Measurements from ENCODE around the gene COL23A1.

The COL23A1 gene

GRCh38 chr5:178368716-178369300 lies 221.4 kb downstream of the COL23A1 start:
- Mint-ChIP-seq H3K36me3 (ENCODE audit: low read depth) (no peaks in the 10 kb centered on the region), H3K27me3 (peaks cover 8% of the 10 kb centered on the region), H3K4me3 (no peak overlapping the region), H3K27ac (no peak overlapping the region), H3K4me1 (ENCODE audit: low read depth) (no peaks in the 10 kb centered on the region), H3K9me3 (peaks cover 2% of the 10 kb centered on the region)
- DNase-seq = no peak

GRCh38 chr5:178368274-178368673 lies 221.9 kb downstream of the COL23A1 start:
- Mint-ChIP-seq H3K27me3 (peaks cover 8% of the 10 kb centered on the region), H3K4me3 (no peak overlapping the region), H3K27ac (no peak overlapping the region), H3K9me3 (peaks cover 2% of the 10 kb centered on the region), H3K36me3 (ENCODE audit: low read depth) (no peaks in the 10 kb centered on the region), H3K4me1 (ENCODE audit: low read depth) (no peaks in the 10 kb centered on the region)
- DNase-seq = no peak

GRCh38 chr5:178367736-178368120 lies 222.5 kb downstream of the COL23A1 start:
- H3K27me3 Mint-ChIP-seq = peaks cover 8% of the 10 kb centered on the region

DNA sequence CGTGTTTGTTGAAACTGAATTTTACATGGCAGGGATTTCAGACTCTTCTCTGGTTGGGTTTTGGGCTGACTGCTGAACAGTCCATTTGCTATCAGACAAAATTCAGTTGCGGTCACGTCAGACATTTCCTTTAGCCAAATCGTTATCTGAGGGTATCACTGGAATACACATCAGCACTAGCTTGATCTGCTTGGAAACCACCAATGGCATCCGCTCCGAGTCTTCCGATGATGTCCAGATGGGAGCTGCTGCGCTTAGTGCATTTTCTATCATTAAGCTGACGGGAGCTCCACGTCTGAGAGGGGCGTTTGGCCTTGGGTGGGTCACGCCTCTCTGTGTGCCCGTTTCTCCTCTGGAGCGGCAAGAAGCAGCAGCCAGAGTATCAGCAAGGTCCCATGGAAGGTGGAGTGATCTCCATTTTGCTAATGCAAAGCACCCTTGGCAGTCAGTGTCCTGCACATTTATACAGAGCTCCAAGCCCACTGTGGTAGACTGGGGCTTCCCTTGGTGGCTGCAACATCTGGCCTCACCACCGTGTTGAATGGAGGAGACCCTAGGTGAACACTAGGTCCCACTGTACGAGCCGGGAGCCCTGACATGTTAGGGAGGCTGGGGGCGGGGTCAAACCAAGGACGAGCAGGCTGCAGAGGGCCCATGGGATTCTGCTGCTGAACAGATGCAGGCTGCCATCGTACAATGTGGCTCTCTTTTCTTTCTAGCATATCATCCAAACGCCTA lies 223.0 kb downstream of the COL23A1 start:
- Mint-ChIP-seq H3K27ac (no peak overlapping the region), H3K4me3 (no peak overlapping the region), H3K36me3 (ENCODE audit: low read depth) (no peaks in the 10 kb centered on the region), H3K9me3 (peaks cover 2% of the 10 kb centered on the region), H3K4me1 (ENCODE audit: low read depth) (no peaks in the 10 kb centered on the region), H3K27me3 (peaks cover 8% of the 10 kb centered on the region)
- DNase-seq = no peak

More at GRCh38 chr5:178367736-178368120, 222.5 kb downstream of the COL23A1 start:
- Mint-ChIP-seq H3K4me1 (ENCODE audit: low read depth) (no peaks in the 10 kb centered on the region), H3K36me3 (ENCODE audit: low read depth) (no peaks in the 10 kb centered on the region), H3K27ac (no peak overlapping the region), H3K9me3 (peaks cover 2% of the 10 kb centered on the region), H3K4me3 (no peak overlapping the region)
- DNase-seq = no peak

GRCh38 chr5:178365501-178366440 lies 224.4 kb downstream of the COL23A1 start:
- Mint-ChIP-seq H3K27me3 (peaks cover 3% of the 10 kb centered on the region), H3K27ac (no peak overlapping the region), H3K36me3 (ENCODE audit: low read depth) (no peaks in the 10 kb centered on the region), H3K4me3 (no peak overlapping the region), H3K4me1 (ENCODE audit: low read depth) (no peaks in the 10 kb centered on the region), H3K9me3 (peaks cover 2% of the 10 kb centered on the region)
- no peak for DNase-seq

- Mint-ChIP-seq H3K9me3 (no peaks in the 10 kb centered on the region), H3K4me1 (ENCODE audit: low read depth) (no peaks in the 10 kb centered on the region), H3K27me3 (peaks cover 3% of the 10 kb centered on the region), H3K27ac (no peak overlapping the region), H3K36me3 (ENCODE audit: low read depth) (no peaks in the 10 kb centered on the region), H3K4me3 (no peak overlapping the region)
- no peak for DNase-seq
These were observed 225.9 kb downstream of the COL23A1 start for GRCh38 chr5:178364326-178364675.

- no peaks in the 10 kb centered on the region for H3K36me3 Mint-ChIP-seq (ENCODE audit: low read depth)
- H3K4me1 Mint-ChIP-seq (ENCODE audit: low read depth) = no peaks in the 10 kb centered on the region
- no peak overlapping the region for H3K27ac Mint-ChIP-seq
- no peak overlapping the region for H3K4me3 Mint-ChIP-seq
- DNase-seq = no peak
- no peaks in the 10 kb centered on the region for H3K9me3 Mint-ChIP-seq
- peaks cover 3% of the 10 kb centered on the region for H3K27me3 Mint-ChIP-seq
These were observed 226.5 kb downstream of the COL23A1 start for GRCh38 chr5:178363501-178364325.

- Mint-ChIP-seq H3K27me3 (peaks cover 13% of the 10 kb centered on the region), H3K4me3 (no peak overlapping the region), H3K27ac (no peak overlapping the region), H3K9me3 (no peaks in the 10 kb centered on the region), H3K4me1 (ENCODE audit: low read depth) (peaks cover 4% of the 10 kb centered on the region), H3K36me3 (ENCODE audit: low read depth) (no peaks in the 10 kb centered on the region)
- no peak for DNase-seq
These were observed 228.3 kb downstream of the COL23A1 start for GRCh38 chr5:178361657-178362445.

- Mint-ChIP-seq H3K4me1 (ENCODE audit: low read depth) (peaks cover 10% of the 10 kb centered on the region), H3K9me3 (no peaks in the 10 kb centered on the region), H3K27ac (no peak overlapping the region), H3K27me3 (peaks cover 20% of the 10 kb centered on the region), H3K36me3 (ENCODE audit: low read depth) (no peaks in the 10 kb centered on the region), H3K4me3 (no peak overlapping the region)
- no peak for DNase-seq
These were observed 229.3 kb downstream of the COL23A1 start for GRCh38 chr5:178360926-178361235.

GRCh38 chr5:178360222-178360925 lies 229.8 kb downstream of the COL23A1 start:
- H3K4me3 Mint-ChIP-seq = no peak overlapping the region

DNA sequence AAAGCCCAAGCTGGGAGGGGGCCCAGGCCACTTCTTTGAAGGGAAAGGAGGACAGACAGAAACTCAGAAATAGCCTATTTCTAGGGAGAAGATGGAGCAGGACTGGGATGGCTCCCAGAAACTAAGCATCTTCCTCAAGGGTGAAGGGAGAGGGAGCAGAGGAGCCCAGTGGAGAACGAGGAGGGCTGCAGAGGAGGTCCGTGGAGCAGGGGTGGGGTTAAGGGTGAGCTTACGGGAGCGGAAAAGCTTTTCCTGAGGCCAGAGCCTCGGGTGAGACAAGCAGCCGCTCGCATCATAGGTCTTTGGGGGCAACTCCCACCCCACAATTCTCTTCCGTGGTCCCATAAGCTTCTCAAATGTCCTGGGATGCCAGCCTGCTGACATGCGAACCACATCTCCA lies 230.5 kb downstream of the COL23A1 start:
- H3K27ac Mint-ChIP-seq = no peak overlapping the region
- no peaks in the 10 kb centered on the region for H3K36me3 Mint-ChIP-seq (ENCODE audit: low read depth)
- H3K4me3 Mint-ChIP-seq = no peak overlapping the region
- no peak for DNase-seq
- H3K9me3 Mint-ChIP-seq = no peaks in the 10 kb centered on the region
- peaks cover 10% of the 10 kb centered on the region for H3K4me1 Mint-ChIP-seq (ENCODE audit: low read depth)
- peaks cover 24% of the 10 kb centered on the region for H3K27me3 Mint-ChIP-seq

More at GRCh38 chr5:178360222-178360925, 229.8 kb downstream of the COL23A1 start:
- Mint-ChIP-seq H3K27me3 (peaks cover 24% of the 10 kb centered on the region), H3K27ac (no peak overlapping the region), H3K36me3 (ENCODE audit: low read depth) (no peaks in the 10 kb centered on the region), H3K4me1 (ENCODE audit: low read depth) (peaks cover 10% of the 10 kb centered on the region), H3K9me3 (no peaks in the 10 kb centered on the region)
- no peak for DNase-seq

DNA sequence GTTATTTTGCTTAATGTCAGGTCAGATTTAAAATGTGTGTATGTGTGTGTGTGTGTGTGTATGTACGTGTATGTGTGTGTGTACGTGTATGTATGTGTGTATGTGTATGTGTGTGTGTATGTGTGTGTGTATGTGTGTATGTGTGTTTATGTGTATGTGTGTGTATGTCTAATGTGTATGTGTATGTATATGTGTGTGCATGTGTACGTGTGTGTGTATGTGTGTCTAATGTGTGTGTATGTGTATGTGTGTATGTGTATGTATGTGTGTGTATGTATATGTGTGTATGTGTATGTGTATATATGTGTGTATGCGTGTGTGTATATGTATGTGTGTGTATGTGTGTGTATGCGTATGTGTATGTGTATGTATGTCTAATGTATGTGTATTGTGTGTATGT lies 232.5 kb downstream of the COL23A1 start:
- Mint-ChIP-seq H3K27ac (no peak overlapping the region), H3K36me3 (ENCODE audit: low read depth) (no peaks in the 10 kb centered on the region), H3K4me3 (no peak overlapping the region), H3K27me3 (peaks cover 32% of the 10 kb centered on the region), H3K9me3 (no peaks in the 10 kb centered on the region), H3K4me1 (ENCODE audit: low read depth) (peaks cover 10% of the 10 kb centered on the region)
- no peak for DNase-seq

GRCh38 chr5:178357121-178357521 lies 233.1 kb downstream of the COL23A1 start:
- no peak for DNase-seq
- H3K4me1 Mint-ChIP-seq (ENCODE audit: low read depth) = peaks cover 10% of the 10 kb centered on the region
- H3K9me3 Mint-ChIP-seq = no peaks in the 10 kb centered on the region
- H3K27me3 Mint-ChIP-seq = peaks cover 32% of the 10 kb centered on the region
- H3K27ac Mint-ChIP-seq = no peak overlapping the region
- H3K36me3 Mint-ChIP-seq (ENCODE audit: low read depth) = no peaks in the 10 kb centered on the region
- H3K4me3 Mint-ChIP-seq = no peak overlapping the region
